GM12891 (cell line): ENCODE results near the gene LMO1.

Experiments used
- PAX5 ChIP-seq: IDR thresholded peaks from 2 replicates; pipeline ENCODE4 v1.6.1; 2011; ENCODE audit warnings: low read length, moderate library complexity, mild to moderate bottlenecking; ENCODE audit not compliant: insufficient read depth, severe bottlenecking
- POLR2A ChIP-seq: IDR thresholded peaks from 2 replicates; pipeline ENCODE4 v1.6.1; 2011; ENCODE audit warnings: low read depth, low read length, control low read depth
- TAF1 ChIP-seq: IDR thresholded peaks from 2 replicates; pipeline ENCODE4 v1.6.1; 2011; ENCODE audit warnings: low read depth, low read length, control low read depth

DNA sequence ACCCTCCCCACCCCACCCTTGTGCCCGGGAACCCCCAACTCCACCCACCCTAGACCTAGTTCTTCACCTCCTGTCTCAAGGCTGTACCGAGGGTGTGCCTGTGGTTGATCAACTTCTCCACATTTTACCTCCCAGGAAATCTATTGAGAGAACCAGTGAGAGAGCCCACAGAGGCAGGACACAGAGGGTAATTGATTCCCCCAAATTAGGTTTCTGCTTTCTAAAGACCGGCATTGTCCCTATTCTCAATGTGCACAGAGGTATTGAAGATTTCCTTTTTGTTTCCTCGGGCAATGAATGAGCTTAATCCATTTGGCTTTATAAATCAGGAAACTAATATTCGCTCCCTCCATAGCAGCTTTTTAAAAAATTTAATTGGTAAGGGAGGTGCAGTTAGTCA lies 6.0 kb upstream of the LMO1 start:
- no peak for TF ChIP-seq POLR2A
- TF ChIP-seq TAF1, result no peak
- TF ChIP-seq PAX5, result no peak
